Lower lobe of right lung (tissue), 2 donors: ENCODE measurements around the gene PTPRN2. TPM values are rescaled to one million over a fixed set of nuclear protein-coding genes. Genes with fewer than 3 reads are reported as not detected.
A peak's percentile ranks its signal among the peaks of the same experiment; 100 is the strongest.

Experiments used
- ATAC-seq, 2 donors: fragments of 200-7000 bp; cut with Tn5 transposase; one replicate each; pipeline ENCODE4 v1.9.1; 2020 to 2022; ENCODE audit warnings: mild to moderate bottlenecking in 2 of 2, moderate library complexity in 2 of 2
- DNase-seq: peaks from one replicate; pipeline ENCODE4 v3.0.0-alpha.2; 2020
- H3K27ac ChIP-seq: fragments of 200-600 bp; one replicate; pipeline ENCODE4 v1.8.0; 2022
- H3K27me3 ChIP-seq: fragments of 200-600 bp; one replicate; pipeline ENCODE4 v1.8.0; 2022; ENCODE audit warnings: low read depth
- H3K36me3 ChIP-seq: fragments of 200-600 bp; one replicate; pipeline ENCODE4 v1.8.0; 2022; ENCODE audit warnings: mild to moderate bottlenecking
- H3K4me1 ChIP-seq: fragments of 200-600 bp; one replicate; pipeline ENCODE4 v1.8.0; 2022
- H3K4me3 ChIP-seq: fragments of 200-600 bp; one replicate; pipeline ENCODE4 v1.8.0; 2022; ENCODE audit warnings: mild to moderate bottlenecking
- H3K9me3 ChIP-seq: fragments of 200-600 bp; one replicate; pipeline ENCODE4 v1.8.0; 2022
- intact Hi-C: fragments of 100-400 bp; cut with DNase I; formaldehyde crosslinking; loops from one replicate; pipeline ENCODE4 v1.11.0; 2022
- total RNA-seq: library from RNA; stranded (reverse); fragmentation: NEBNext Ultra II Directional; extraction: Animal tissue kit (Norgen Biotek cat#: 25700); gene quantifications from one replicate; pipeline ENCODE4 v1.2.1, GENCODE V29; 2021
- TF ChIP-seq, protein P1 (sequence below): fragments of 200-600 bp; IDR thresholded peaks from one replicate; pipeline ENCODE4 v1.8.0; 2022; ENCODE audit warnings: antibody characterized with exemption, mild to moderate bottlenecking
- donor health status: DM: no; HTN: yes; CAD: no; lungs with severe emphysema.

Gene PTPRN2
- total RNA-seq, 1 donor from 2014 or later, result 6.8 TPM

DNA sequence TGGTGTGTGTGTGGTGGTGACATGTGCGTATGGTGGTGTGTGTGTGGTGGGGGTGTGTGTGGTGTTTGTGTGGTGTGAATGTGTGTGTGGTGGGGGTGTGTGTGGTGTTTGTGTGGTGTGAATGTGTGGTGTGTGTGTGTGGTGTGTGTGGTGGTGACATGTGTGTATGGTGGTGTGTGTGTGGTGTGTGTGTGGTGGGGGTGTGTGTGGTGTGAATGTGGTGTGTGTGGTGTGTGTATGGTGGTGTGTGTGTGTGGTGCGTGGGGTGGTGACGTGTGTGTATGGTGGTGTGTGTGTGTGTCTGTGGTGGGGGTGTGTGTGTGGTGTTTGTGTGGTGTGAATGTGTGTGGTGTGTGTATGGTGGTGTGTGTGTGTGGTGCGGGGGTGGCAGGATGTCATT lies 797.7 kb downstream of the PTPRN2 start:
- DNase-seq, result no peak
- ATAC-seq, result no peak
- intact Hi-C loops, result no loop called here
- Histone ChIP-seq H3K9me3 (no peaks in the 10 kb centered on the region), H3K4me1 (no peaks in the 10 kb centered on the region), H3K4me3 (no peak overlapping the region), H3K27me3 (no peaks in the 10 kb centered on the region), H3K36me3 (no peaks in the 10 kb centered on the region), H3K27ac (no peak overlapping the region)
- TF ChIP-seq, protein P1, sequence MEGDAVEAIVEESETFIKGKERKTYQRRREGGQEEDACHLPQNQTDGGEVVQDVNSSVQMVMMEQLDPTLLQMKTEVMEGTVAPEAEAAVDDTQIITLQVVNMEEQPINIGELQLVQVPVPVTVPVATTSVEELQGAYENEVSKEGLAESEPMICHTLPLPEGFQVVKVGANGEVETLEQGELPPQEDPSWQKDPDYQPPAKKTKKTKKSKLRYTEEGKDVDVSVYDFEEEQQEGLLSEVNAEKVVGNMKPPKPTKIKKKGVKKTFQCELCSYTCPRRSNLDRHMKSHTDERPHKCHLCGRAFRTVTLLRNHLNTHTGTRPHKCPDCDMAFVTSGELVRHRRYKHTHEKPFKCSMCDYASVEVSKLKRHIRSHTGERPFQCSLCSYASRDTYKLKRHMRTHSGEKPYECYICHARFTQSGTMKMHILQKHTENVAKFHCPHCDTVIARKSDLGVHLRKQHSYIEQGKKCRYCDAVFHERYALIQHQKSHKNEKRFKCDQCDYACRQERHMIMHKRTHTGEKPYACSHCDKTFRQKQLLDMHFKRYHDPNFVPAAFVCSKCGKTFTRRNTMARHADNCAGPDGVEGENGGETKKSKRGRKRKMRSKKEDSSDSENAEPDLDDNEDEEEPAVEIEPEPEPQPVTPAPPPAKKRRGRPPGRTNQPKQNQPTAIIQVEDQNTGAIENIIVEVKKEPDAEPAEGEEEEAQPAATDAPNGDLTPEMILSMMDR, result no peak

DNA sequence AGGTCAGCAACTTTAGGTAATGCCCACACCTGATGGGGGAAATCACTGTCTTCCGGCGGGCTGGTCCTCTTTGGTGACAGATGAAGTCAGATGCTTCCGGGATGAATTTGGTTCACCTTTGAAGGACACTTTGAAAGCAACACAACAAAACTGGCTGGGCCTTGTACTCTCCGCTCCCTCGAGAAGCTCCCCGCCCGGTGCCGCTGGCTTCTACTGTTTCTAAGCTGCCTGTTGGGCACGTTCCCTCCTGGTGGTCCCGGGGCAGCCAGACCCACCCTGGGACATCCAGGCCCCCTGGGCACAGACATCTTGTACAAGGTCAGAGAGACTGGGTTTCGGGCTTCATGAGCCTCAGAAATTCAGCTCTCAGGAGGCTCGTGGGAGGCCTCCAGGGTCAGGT lies 798.5 kb downstream of the PTPRN2 start:
- DNase-seq (peak; percentile 44), ATAC-seq (no peak)
- intact Hi-C loops, result no loop called here

DNA sequence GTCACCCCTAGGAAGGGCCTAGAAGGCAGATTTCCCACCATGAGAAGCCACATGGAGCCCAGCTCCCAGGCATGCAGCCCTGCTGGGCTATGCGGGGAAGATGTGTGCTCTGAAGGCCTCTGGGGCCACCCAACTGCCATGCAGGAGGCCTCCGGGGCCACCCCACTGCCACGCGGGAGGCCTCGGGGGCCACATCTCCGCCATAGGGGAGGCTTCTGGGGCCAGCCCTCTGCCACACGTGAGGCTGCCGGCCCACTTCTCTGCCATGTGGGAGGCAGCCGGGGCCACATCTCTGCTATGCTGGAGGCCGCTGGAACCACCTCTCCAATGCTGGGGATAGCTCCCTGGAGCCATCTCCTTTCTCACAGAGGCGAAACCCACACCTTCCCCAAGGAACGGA lies 799.0 kb downstream of the PTPRN2 start:
- ATAC-seq (no peak), DNase-seq (no peak)
- no peaks in the 10 kb centered on the region for H3K4me1 ChIP-seq
- intact Hi-C loops, result no loop called here
- H3K9me3 ChIP-seq, result no peaks in the 10 kb centered on the region
- no peak overlapping the region for H3K27ac ChIP-seq
- H3K4me3 ChIP-seq, result no peak overlapping the region
- TF ChIP-seq, protein P1, result no peak
- no peaks in the 10 kb centered on the region for H3K27me3 ChIP-seq
- no peaks in the 10 kb centered on the region for H3K36me3 ChIP-seq

More for the DNA sequence above, 798.5 kb downstream of the PTPRN2 start:
- no peaks in the 10 kb centered on the region for H3K27me3 ChIP-seq
- H3K4me1 ChIP-seq, result no peaks in the 10 kb centered on the region
- TF ChIP-seq, protein P1, result no peak
- no peak overlapping the region for H3K4me3 ChIP-seq
- no peak overlapping the region for H3K27ac ChIP-seq
- no peaks in the 10 kb centered on the region for H3K9me3 ChIP-seq
- no peaks in the 10 kb centered on the region for H3K36me3 ChIP-seq

DNA sequence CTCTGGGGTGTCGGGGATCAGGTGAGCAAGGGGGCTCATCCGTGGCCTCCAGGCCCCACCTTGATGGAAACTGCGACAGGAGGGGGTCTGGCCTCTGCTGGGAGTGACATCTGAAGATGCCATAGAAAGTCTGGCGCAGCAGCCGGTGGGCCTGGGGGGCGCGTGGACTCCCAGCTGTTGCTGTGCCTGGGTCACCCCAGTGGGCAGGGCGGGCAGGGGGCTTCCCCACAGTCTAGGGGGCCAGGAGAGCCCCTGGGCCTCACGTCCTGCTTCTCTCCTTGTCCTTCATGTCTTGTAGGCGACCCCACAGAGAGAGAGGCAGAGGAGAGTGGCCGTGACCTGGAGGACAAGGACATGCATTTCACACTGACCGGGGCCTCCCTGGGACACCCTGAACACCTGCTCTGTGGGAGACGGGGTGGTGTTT lies 800.3 kb downstream of the PTPRN2 start:
- intact Hi-C loops, result no loop called here
- DNase-seq, result no peak
- no peak for ATAC-seq

DNA sequence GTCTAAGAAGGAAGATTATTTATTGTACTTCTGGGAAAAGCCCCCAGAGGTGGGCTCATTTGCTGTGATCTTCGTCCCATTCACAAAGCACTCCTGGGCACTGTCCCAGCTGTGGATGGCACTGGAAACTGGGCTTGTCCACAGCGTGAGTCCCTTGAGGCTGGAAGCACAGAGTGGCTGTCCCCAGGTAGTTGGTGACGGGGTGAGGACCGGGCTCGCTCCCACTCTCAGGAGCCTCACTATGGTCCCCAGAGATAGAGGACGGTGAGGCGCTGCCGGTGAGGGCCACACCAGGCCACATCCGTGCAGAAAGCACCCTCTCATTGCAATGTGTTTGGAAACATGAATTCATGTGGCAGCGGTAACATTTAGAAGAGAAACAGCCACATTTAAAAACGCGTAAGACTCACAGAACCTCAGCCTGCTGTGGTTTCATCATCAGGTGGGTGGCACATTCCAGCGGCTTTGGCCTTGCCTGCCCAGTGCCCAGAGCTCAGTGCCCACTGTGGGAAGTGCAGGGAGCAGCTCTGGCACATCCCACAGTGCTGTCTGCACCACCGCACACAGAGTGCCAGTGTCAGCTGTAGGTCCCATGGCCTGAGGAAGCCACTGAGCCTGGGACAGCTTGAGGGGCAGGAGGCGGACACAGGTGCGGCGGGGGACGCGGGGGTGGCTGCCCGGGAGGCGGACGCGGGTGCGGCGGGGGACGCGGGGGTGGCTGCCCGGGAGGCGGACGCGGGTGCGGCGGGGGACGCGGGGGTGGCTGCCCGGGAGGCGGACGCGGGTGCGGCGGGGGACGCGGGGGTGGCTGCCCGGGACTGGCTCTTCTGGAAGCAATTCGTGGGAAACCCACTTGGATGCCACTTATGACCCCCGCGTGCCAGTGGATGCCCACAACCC lies 801.0 kb downstream of the PTPRN2 start:
- TF ChIP-seq, protein P1, result no peak
- no peak for ATAC-seq

More for the DNA sequence above, 800.3 kb downstream of the PTPRN2 start:
- H3K27ac ChIP-seq, result no peak overlapping the region
- H3K36me3 ChIP-seq, result no peaks in the 10 kb centered on the region
- no peaks in the 10 kb centered on the region for H3K4me1 ChIP-seq
- TF ChIP-seq, protein P1, result no peak
- H3K9me3 ChIP-seq, result no peaks in the 10 kb centered on the region
- H3K4me3 ChIP-seq, result no peak overlapping the region
- no peaks in the 10 kb centered on the region for H3K27me3 ChIP-seq

More for the DNA sequence above, 801.0 kb downstream of the PTPRN2 start:
- H3K4me1 ChIP-seq, result no peaks in the 10 kb centered on the region
- no peaks in the 10 kb centered on the region for H3K9me3 ChIP-seq
- no peaks in the 10 kb centered on the region for H3K36me3 ChIP-seq
- intact Hi-C loops, result no loop called here
- no peaks in the 10 kb centered on the region for H3K27me3 ChIP-seq
- H3K4me3 ChIP-seq, result no peak overlapping the region
- no peak overlapping the region for H3K27ac ChIP-seq
- no peak for DNase-seq
